Smooth muscle cell (in vitro differentiated cells): ENCODE data around the gene NOX5. TPM values are rescaled to one million over a fixed set of nuclear protein-coding genes. Genes with fewer than 3 reads are reported as not detected.

Experiments
- DNase-seq: peaks from one replicate; lab custom pipeline; 2025; ENCODE audit not compliant: unreplicated experiment; lab: John Stamatoyannopoulos, UW
- H2AFZ ChIP-seq: fragments of 200-600 bp; sonication (generic); 2 replicates; pipeline ENCODE4 v1.6.0; 2016; ENCODE audit warnings: antibody characterized with exemption, low read depth, mild to moderate bottlenecking
- H3F3A ChIP-seq: fragments of 200-600 bp; sonication (generic); 2 replicates; pipeline ENCODE4 v1.6.0; 2017; ENCODE audit warnings: antibody characterized with exemption, low read depth
- H3K27ac ChIP-seq: fragments of 200-600 bp; sonication (generic); 2 replicates; pipeline ENCODE4 v1.5.1; 2016; ENCODE audit warnings: low read depth, mild to moderate bottlenecking
- H3K27me3 ChIP-seq: fragments of 200-600 bp; sonication (generic); 2 replicates; pipeline ENCODE4 v1.6.1; 2016; ENCODE audit warnings: low read depth, mild to moderate bottlenecking
- H3K36me3 ChIP-seq: fragments of 200-600 bp; sonication (generic); 2 replicates; pipeline ENCODE4 v1.5.1; 2016; ENCODE audit warnings: low read depth
- H3K4me1 ChIP-seq: fragments of 200-600 bp; sonication (generic); 2 replicates; pipeline ENCODE4 v1.5.1; 2016; ENCODE audit warnings: low read depth
- H3K4me2 ChIP-seq: fragments of 200-600 bp; sonication (generic); 2 replicates; pipeline ENCODE4 v1.6.0; 2016; ENCODE audit warnings: mild to moderate bottlenecking
- H3K4me3 ChIP-seq: fragments of 200-600 bp; sonication (generic); 2 replicates; pipeline ENCODE4 v1.5.1; 2016; ENCODE audit warnings: mild to moderate bottlenecking
- H3K79me2 ChIP-seq: fragments of 200-600 bp; sonication (generic); 2 replicates; pipeline ENCODE4 v1.6.0; 2016; ENCODE audit warnings: low read depth, mild to moderate bottlenecking
- H3K9ac ChIP-seq: fragments of 200-600 bp; sonication (generic); 2 replicates; pipeline ENCODE4 v1.6.0; 2016; ENCODE audit warnings: low read depth
- H3K9me3 ChIP-seq: fragments of 200-600 bp; sonication (generic); replicated peaks from 2 replicates; pipeline ENCODE4 v1.5.1; 2016; ENCODE audit warnings: low read depth
- H4K20me1 ChIP-seq: fragments of 200-600 bp; sonication (generic); 2 replicates; pipeline ENCODE4 v1.6.0; 2016; ENCODE audit warnings: low read depth
- CTCF ChIP-seq: fragments of 200-600 bp; sonication (generic); IDR thresholded peaks from 2 replicates; pipeline ENCODE4 v1.5.1; 2017; ENCODE audit warnings: borderline replicate concordance, mild to moderate bottlenecking, antibody characterized with exemption; ENCODE audit not compliant: insufficient read depth, poor library complexity, severe bottlenecking
- WGBS: methylation state at CpG from one replicate; pipeline ENCODE4 v1.1.7; 2016; ENCODE audit warnings: low lambda C conversion rate; 5-methylcytosine and 5-hydroxymethylcytosine counted together
- polyA plus RNA-seq: library from polyadenylated mRNA; unstranded; fragments of >200 nt; fragmentation: Nextera tagmentation; extraction: Ambion mirVana; gene quantifications from 2 replicates; pipeline ENCODE4 v1.2.1, GENCODE V29; 2016
- total RNA-seq: library from RNA; depleted of rRNA; stranded (reverse); fragments of >200 nt; gene quantifications from 2 replicates; pipeline ENCODE4 v1.2.3, GENCODE V29; 2014

Gene NOX5
- total and polyA plus RNA-seq, 2 experiments from 2014 or later: 0.16 to 0.22 TPM

- no peak overlapping the region for H3K9ac ChIP-seq
- no peak overlapping the region for H3K27ac ChIP-seq
- H3K4me2 ChIP-seq: no peak overlapping the region
- no peak overlapping the region for H2AFZ ChIP-seq
- no peaks in the 10 kb centered on the region for H3K9me3 ChIP-seq
- H3F3A ChIP-seq: peaks cover 12% of the 10 kb centered on the region
- H3K4me3 ChIP-seq: no peak overlapping the region
- 87% methylated on average over 5 of the region's 7 CpGs for WGBS
- no peak for DNase-seq
- no peaks in the 10 kb centered on the region for H3K27me3 ChIP-seq
- no peaks in the 10 kb centered on the region for H3K79me2 ChIP-seq
- no peak for TF ChIP-seq CTCF
- H4K20me1 ChIP-seq: no peaks in the 10 kb centered on the region
- no peaks in the 10 kb centered on the region for H3K36me3 ChIP-seq
- no peaks in the 10 kb centered on the region for H3K4me1 ChIP-seq
These were observed 1.1 kb downstream of the NOX5 start for GRCh38 chr15:69015591-69015990.

- no peaks in the 10 kb centered on the region for H3K4me1 ChIP-seq
- H3K27ac ChIP-seq: no peak overlapping the region
- H3K36me3 ChIP-seq: no peaks in the 10 kb centered on the region
- H3K79me2 ChIP-seq: no peaks in the 10 kb centered on the region
- H3K9ac ChIP-seq: no peak overlapping the region
- no peak overlapping the region for H2AFZ ChIP-seq
- no peaks in the 10 kb centered on the region for H3K9me3 ChIP-seq
- H3K27me3 ChIP-seq: no peaks in the 10 kb centered on the region
- 96% methylated on average over 5 of the region's 5 CpGs for WGBS
- no peak for TF ChIP-seq CTCF
- peaks cover 12% of the 10 kb centered on the region for H3F3A ChIP-seq
- DNase-seq: no peak
- H4K20me1 ChIP-seq: no peaks in the 10 kb centered on the region
- H3K4me3 ChIP-seq: no peak overlapping the region
- no peak overlapping the region for H3K4me2 ChIP-seq
These were observed 1.6 kb downstream of the NOX5 start for GRCh38 chr15:69016021-69016595.

- no peak for TF ChIP-seq CTCF
- Histone ChIP-seq H3K4me2 (no peak overlapping the region), H3F3A (peaks cover 5% of the 10 kb centered on the region), H2AFZ (no peak overlapping the region), H3K9ac (no peak overlapping the region), H4K20me1 (no peaks in the 10 kb centered on the region), H3K4me3 (no peak overlapping the region), H3K79me2 (no peaks in the 10 kb centered on the region), H3K27ac (no peak overlapping the region), H3K4me1 (no peaks in the 10 kb centered on the region), H3K36me3 (no peaks in the 10 kb centered on the region), H3K9me3 (no peaks in the 10 kb centered on the region), H3K27me3 (no peaks in the 10 kb centered on the region)
- no peak for DNase-seq
- WGBS: 90% methylated on average over 7 of the region's 7 CpGs
These were observed 3.5 kb downstream of the NOX5 start for GRCh38 chr15:69017978-69018377.

- H4K20me1 ChIP-seq: no peaks in the 10 kb centered on the region
- H3K9me3 ChIP-seq: no peaks in the 10 kb centered on the region
- WGBS: 94% methylated on average over 6 of the region's 6 CpGs
- H3K4me3 ChIP-seq: no peak overlapping the region
- no peaks in the 10 kb centered on the region for H3K36me3 ChIP-seq
- H2AFZ ChIP-seq: no peak overlapping the region
- no peak overlapping the region for H3K27ac ChIP-seq
- no peaks in the 10 kb centered on the region for H3F3A ChIP-seq
- H3K9ac ChIP-seq: no peak overlapping the region
- H3K4me1 ChIP-seq: no peaks in the 10 kb centered on the region
- no peak overlapping the region for H3K4me2 ChIP-seq
- no peak for DNase-seq
- no peaks in the 10 kb centered on the region for H3K27me3 ChIP-seq
- H3K79me2 ChIP-seq: no peaks in the 10 kb centered on the region
- no peak for TF ChIP-seq CTCF
These were observed 4.5 kb downstream of the NOX5 start for GRCh38 chr15:69018951-69019350.
